GM21447 (cell line): ENCODE results near the gene CTTNBP2.

ENCODE experiments used
- ATAC-seq: cut with Tn5 transposase; IDR thresholded peaks from one replicate; pipeline ENCODE4 v1.9.1; 2021; ENCODE audit not compliant: unreplicated experiment

CTTNBP2 gene, protein sequence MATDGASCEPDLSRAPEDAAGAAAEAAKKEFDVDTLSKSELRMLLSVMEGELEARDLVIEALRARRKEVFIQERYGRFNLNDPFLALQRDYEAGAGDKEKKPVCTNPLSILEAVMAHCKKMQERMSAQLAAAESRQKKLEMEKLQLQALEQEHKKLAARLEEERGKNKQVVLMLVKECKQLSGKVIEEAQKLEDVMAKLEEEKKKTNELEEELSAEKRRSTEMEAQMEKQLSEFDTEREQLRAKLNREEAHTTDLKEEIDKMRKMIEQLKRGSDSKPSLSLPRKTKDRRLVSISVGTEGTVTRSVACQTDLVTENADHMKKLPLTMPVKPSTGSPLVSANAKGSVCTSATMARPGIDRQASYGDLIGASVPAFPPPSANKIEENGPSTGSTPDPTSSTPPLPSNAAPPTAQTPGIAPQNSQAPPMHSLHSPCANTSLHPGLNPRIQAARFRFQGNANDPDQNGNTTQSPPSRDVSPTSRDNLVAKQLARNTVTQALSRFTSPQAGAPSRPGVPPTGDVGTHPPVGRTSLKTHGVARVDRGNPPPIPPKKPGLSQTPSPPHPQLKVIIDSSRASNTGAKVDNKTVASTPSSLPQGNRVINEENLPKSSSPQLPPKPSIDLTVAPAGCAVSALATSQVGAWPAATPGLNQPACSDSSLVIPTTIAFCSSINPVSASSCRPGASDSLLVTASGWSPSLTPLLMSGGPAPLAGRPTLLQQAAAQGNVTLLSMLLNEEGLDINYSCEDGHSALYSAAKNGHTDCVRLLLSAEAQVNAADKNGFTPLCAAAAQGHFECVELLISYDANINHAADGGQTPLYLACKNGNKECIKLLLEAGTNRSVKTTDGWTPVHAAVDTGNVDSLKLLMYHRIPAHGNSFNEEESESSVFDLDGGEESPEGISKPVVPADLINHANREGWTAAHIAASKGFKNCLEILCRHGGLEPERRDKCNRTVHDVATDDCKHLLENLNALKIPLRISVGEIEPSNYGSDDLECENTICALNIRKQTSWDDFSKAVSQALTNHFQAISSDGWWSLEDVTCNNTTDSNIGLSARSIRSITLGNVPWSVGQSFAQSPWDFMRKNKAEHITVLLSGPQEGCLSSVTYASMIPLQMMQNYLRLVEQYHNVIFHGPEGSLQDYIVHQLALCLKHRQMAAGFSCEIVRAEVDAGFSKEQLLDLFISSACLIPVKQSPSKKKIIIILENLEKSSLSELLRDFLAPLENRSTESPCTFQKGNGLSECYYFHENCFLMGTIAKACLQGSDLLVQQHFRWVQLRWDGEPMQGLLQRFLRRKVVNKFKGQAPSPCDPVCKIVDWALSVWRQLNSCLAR (N-terminal part only)

GRCh38 chr7:117873310-117874190, at the start of gene CTTNBP2:
CTTNBP2 (minus strand) TSS chr7:117873441; CDS start chr7:117873415, 26 bp downstream.
- ATAC-seq, result no peak

DNA sequence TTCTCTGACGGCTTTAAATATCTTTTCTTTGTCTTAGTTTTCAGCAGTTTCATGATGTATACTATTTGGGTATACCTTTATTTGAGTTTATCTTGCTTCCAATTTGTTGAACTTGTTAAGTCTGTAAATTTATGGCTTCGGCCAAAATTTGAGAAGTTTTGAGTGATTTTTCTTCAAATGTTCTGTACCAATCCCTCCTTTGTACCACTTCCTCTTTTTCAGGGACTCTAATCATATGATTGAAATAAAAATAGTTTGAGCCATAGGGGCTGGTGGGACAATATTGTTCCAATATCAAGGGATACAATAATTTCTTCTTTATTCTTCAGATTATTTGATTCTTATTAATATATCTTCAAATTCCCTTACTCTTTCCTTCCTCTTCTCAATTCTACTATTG, 43.1 kb upstream of the CTTNBP2 start:
- ATAC-seq, result no peak

DNA sequence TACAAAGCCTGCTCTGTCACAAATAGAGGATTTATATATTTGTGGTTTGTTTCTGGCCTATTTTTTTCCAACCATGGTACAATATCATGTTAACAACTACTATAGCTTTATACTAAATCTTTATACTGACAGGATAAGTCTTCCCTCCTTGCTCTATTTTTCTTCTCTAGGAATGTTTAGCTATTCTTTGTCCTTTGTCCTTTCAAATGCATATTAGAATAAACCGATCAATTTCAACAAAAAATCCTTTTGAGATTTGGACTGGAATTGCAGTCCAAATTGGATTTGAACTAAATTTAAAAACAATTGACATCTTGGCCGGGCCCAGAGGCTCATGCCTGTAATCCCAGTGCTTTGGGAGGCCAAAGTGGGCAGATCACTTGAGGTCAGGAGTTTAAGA, 39.2 kb upstream of the CTTNBP2 start:
- no peak for ATAC-seq

DNA sequence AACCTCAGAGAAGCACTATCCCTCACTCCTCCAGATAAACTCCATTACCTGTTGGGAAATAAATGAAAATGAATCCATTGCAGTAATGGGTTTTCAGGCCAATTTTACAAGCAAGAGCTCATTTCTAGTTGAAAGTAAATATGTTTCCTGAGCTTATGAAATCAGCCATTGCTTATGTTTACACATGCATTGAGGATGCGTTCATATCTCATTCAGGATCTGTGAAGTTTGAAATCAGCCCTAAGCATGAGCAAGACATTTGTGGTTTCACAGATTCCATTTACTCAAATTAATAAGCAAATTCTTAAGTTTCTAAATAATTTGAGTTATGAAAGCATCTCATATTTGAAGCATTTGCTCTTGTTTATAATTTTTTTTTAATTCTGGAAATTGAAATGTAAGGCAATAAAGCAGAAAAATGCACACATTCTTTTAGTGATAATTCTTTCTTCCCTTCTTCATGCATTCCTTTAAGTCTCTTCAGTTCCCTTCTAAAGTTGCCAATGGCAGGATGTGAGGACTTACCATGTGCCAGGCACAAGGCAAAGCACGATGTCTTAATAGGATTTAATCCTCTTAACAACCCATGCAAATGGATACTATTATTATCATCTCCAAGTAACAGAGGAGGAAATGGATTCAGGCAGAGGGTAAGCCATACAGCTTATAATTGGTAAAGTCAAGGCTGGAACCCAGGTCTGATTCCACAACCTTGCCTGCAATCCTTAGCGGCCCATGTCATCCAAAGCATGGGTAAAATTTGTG, 35.0 kb upstream of the CTTNBP2 start:
- ATAC-seq, result no peak

GRCh38 chr7:117907049-117907640, 33.9 kb upstream of the CTTNBP2 start:
- ATAC-seq, result no peak

DNA sequence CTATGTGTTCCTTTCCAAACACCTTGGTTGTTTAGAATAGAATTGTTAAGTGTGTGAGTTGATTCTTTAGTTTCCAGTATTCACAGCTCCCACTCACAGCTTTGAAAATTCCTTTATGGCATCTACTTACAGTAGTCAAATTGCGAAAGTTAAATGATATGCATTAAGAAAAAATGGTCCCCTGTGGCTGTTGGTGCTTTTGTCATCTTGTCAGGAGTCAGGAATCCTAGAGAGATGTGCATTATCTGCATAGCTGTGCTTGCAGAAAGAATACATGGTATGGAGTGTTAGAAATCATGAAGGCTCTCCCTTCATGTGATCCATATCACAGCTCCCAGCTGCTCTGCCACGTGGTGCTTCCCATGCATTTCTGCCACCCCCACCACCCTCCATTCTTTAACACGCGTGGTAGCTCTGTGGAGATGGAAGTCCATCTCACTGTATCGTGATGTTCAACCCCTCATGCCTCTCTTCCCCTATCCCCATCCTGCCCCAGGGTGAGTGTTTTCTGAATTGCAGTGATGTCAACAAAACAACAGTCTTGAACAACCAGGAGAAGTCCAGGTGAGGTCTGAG, 29.2 kb upstream of the CTTNBP2 start:
- ATAC-seq, result no peak

DNA sequence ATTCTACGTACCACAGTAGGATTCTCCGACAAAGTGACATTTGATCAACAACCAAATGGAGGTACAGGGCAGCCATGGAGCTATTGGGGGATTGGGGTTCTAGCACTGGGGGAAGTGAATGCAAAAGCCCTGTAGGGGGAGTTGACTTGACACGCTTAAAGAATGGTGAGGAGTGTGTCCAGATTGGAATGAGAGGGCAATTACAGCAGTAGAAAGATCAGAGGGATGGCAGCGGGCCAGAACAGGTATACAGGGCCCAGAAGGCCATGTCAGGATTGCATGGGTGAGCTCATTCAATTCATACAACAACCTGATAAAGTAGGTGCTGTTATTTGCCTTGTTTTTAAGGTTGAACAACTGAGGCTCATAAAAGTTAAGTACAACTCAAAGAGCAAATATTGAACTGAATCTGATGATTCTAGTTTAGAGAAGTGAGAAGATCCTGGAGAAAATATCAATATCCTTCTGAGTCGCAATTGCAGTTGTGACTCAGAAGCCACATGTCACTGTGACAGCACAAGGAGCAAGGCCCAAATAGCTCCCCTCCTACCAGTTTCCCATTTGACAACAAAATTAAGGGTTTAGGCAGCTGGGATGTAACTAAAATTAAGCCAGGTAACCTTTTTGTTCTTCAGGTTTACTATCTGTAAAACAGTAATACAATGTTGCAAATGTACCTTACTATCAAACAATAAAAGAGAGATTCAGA, 28.0 kb upstream of the CTTNBP2 start:
- no peak for ATAC-seq

DNA sequence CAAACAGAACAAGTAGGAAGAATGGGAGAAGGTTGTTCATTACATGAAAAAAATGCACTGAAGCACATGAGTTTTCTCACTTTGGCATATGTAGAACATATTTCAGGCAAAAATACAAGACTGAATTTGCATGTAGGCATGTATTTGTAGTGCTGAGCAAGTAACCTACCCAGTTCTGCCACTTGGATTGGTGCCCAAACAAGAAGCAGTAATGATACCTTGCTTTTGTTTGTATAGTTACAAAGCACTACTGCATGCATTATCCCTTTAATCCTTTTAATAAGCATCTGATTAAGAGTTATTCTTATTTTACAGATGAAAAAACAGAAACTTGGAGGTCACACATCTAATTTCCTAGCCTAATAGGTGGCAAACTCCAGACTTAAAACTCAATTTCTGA, 23.1 kb upstream of the CTTNBP2 start:
- ATAC-seq, result no peak

DNA sequence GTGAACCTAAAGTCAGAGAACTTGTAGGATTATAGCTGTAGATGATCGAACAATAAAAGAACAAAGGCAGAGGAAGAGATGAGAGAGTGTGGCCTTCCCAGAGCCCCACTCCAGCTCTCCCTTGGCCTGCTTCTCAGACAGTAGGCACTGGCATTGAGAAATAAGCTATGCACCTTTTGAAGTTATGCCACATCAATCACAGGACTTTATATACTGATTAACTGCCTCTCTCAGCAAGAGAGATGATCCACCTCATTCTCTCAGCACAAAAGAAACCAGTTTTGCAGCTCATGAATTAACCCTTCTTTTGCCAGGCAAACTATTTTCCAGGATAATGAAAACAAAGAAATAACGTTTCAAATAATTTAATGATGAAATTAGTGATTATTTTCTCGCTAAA, 22.0 kb upstream of the CTTNBP2 start:
- no peak for ATAC-seq

DNA sequence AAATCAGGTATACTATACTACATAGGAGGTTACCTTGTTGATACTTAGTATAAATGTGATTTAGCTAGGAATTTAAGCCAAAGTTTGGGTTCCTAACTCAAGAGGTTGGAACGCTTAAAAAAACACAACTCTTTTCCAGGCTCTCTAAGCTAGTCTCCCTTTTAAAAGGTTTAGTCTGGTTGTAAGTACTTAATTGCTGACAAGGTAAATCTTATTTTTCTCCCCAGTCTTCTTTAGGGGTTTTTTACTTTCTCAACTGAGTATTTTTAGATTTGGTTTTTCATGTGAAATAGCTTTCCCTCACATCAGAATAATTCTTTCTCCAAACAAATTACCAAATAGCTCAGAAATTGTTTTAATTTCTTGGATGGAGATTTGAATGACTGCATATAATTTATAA, 20.8 kb upstream of the CTTNBP2 start:
- no peak for ATAC-seq

DNA sequence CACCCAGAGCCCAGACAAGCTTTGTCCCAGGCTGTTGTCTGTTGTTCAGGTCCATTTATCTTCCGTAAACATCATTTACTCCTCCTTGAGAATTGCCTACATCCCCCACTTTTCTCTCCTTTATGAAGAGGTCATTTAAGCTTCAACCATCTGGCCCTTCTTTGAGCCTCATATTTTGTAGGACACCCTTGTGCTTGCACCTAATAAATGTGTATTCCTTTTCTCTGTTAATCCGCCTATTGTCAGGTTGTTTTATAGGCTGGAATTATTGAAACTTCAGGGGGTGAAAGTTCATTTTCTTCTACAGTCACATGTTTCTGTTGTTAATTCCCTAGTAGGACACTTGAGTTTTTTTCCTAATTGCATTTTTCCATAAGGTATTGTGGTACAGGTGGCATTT, 19.6 kb upstream of the CTTNBP2 start:
- no peak for ATAC-seq

DNA sequence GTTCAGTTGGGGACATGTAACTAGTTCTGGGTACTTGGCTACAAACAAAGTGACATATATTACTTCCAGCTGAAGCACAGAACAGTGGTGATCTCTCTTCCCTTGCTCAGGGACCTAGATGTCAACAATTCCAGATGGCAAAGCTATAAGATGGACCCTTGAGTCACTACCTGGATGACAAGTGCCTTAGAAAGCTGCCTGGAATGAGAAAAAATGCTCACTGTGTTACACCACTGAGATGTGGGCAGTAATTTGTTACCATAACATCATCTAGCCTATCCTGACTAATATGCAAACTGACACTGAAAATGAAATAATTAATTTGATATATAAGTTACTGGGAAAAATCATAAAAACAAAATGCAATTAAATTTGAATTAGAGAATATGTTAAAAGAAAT, 16.4 kb upstream of the CTTNBP2 start:
- ATAC-seq, result no peak

GRCh38 chr7:117888627-117889026, 15.4 kb upstream of the CTTNBP2 start:
- no peak for ATAC-seq

DNA sequence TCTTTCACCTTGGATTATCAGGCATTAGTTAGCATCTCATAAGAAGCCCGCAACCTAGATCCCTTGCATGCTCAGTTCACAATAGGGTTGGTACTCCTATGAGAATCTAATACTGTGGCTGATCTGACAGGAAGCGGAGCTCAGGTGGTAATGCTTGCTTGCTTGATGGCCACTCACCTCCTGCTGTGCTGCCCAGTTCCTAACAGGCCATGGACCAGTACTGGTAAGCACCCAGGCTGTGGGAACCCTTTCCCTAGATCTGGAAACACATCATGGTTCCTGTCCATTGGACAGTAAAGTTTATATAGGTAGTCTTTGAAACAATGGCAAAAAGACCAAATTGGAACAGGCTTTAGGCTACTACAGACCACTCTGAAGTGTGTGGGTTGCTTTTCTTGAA, 9.4 kb upstream of the CTTNBP2 start:
- ATAC-seq, result no peak

GRCh38 chr7:117876761-117877160, 3.5 kb upstream of the CTTNBP2 start:
- no peak for ATAC-seq

GRCh38 chr7:117875566-117875965, 2.3 kb upstream of the CTTNBP2 start:
- ATAC-seq, result no peak

GRCh38 chr7:117874191-117874700, 1.0 kb upstream of the CTTNBP2 start:
- ATAC-seq, result no peak
